Small intestine (tissue), 7 donors: ENCODE measurements around the gene SPA17. TPM values are rescaled to one million over a fixed set of nuclear protein-coding genes. Genes with fewer than 3 reads are reported as not detected.
A peak's percentile ranks its signal among the peaks of the same experiment; 100 is the strongest.

ENCODE experiments used
- DNase-seq, 2 donors: peaks; one replicate each; pipeline versions ENCODE4 v3.0.0 to v3.0.0-alpha.2; 2013
- FAIRE-seq: peaks from 2 replicates; lab custom pipeline; 2012; peaks lifted over from hg19 to GRCh38; lab: Jason Lieb, UNC
- H3K27ac ChIP-seq, 3 donors: one replicate each; pipeline ENCODE4 v1.5.1; 2013; ENCODE audit warnings: low read length in 2 of 3, mild to moderate bottlenecking in 2 of 3, control low read depth in 1 of 3, inconsistent platforms in 1 of 3, low read depth in 1 of 3, moderate library complexity in 1 of 3
- H3K27me3 ChIP-seq, 3 donors: one replicate each; pipeline ENCODE4 v1.6.1; 2013; ENCODE audit warnings: low read length in 3 of 3, inconsistent platforms in 1 of 3; ENCODE audit not compliant: control insufficient read depth in 3 of 3, insufficient read depth in 3 of 3
- H3K36me3 ChIP-seq, 3 donors: one replicate each; pipeline ENCODE4 v1.6.1; 2013; ENCODE audit warnings: low read length in 3 of 3, inconsistent platforms in 1 of 3, low read depth in 1 of 3, mild to moderate bottlenecking in 1 of 3, moderate library complexity in 1 of 3; ENCODE audit not compliant: control insufficient read depth in 3 of 3, insufficient read depth in 2 of 3
- H3K4me1 ChIP-seq, 3 donors: one replicate each; pipeline ENCODE4 v1.6.1; 2013; ENCODE audit warnings: low read length in 2 of 3, inconsistent platforms in 1 of 3, low read depth in 1 of 3, mild to moderate bottlenecking in 1 of 3, moderate library complexity in 1 of 3; ENCODE audit not compliant: control insufficient read depth in 3 of 3, insufficient read depth in 2 of 3
- H3K4me3 ChIP-seq, 3 donors: one replicate each; pipeline ENCODE4 v1.5.1; 2013; ENCODE audit warnings: low read length in 3 of 3, control low read depth in 1 of 3, inconsistent platforms in 1 of 3, low read depth in 1 of 3, mild to moderate bottlenecking in 1 of 3, moderate library complexity in 1 of 3
- H3K9me3 ChIP-seq, 2 donors: one replicate each; pipeline ENCODE4 v1.6.1; 2013; ENCODE audit warnings: low read depth in 1 of 2, low read length in 1 of 2; ENCODE audit not compliant: control insufficient read depth in 2 of 2, insufficient read depth in 1 of 2
- whole genome bisulfite sequencing, 3 donors: extraction: QIAGEN DNeasy Blood & Tissue Kit; methylation state at CpG; one replicate each; pipeline ENCODE4 v1.1.7; 2013; 5-methylcytosine and 5-hydroxymethylcytosine counted together
- polyA plus RNA-seq, 4 donors: library from polyadenylated mRNA; stranded (reverse) in 3 of 4; unstranded in 1 of 4; fragments of 200-250 nt in 3 of 4; fragments of 120-200 nt in 1 of 4; gene quantifications; one replicate each; pipeline versions ENCODE4 v1.2.1 to v1.2.3, GENCODE V29; 2013
- donor health status: healthy with polysubstance abuse.
- donor health status: control.
- donor health status: control.
- donor health status: Bipolar disorder and iron deficiency.
- donor health status: healthy.

SPA17 gene
- polyA plus RNA-seq, 4 donors, result 3.2 to 9.8 (median 7.0) TPM

- no peak for FAIRE-seq
Observed at GRCh38 chr11:124669193-124669592, 4.5 kb upstream of the SPA17 start.

GRCh38 chr11:124670732-124671131 is 3.0 kb upstream of the SPA17 start:
- H3K4me3 ChIP-seq, result no peak overlapping the region
- H3K36me3 ChIP-seq, result peaks cover 0 to 7% (median 0%) of the 10 kb centered on the region in 3 donors
- FAIRE-seq, result no peak
- H3K27me3 ChIP-seq, result no peaks in the 10 kb centered on the region
- 60 to 86% (median 72%) methylated on average over 3 of the region's 3 CpGs for WGBS, 3 donors
- no peak overlapping the region for H3K27ac ChIP-seq
- DNase-seq, result no peak
- peaks cover 0 to 10% (median 9%) of the 10 kb centered on the region in 3 donors for H3K4me1 ChIP-seq
- no peaks in the 10 kb centered on the region for H3K9me3 ChIP-seq

More at GRCh38 chr11:124669193-124669592, 4.5 kb upstream of the SPA17 start:
- H3K27ac ChIP-seq, result no peak overlapping the region
- peaks cover 0 to 6% (median 5%) of the 10 kb centered on the region in 3 donors for H3K4me1 ChIP-seq
- H3K27me3 ChIP-seq, result no peaks in the 10 kb centered on the region
- DNase-seq, result peak; percentile 54 to 66
- H3K36me3 ChIP-seq, result peaks cover 0 to 11% (median 3%) of the 10 kb centered on the region in 3 donors
- H3K4me3 ChIP-seq, result no peak overlapping the region
- no peaks in the 10 kb centered on the region for H3K9me3 ChIP-seq
- 22 to 28% (median 26%) methylated on average over 8 of the region's 8 CpGs for WGBS, 3 donors

- FAIRE-seq (no peak), DNase-seq (peak; percentile 65 to 82)
- peaks cover 0 to 10% (median 9%) of the 10 kb centered on the region in 3 donors for H3K4me1 ChIP-seq
- H3K27me3 ChIP-seq, result no peaks in the 10 kb centered on the region
- H3K4me3 ChIP-seq, result peak overlapping the region; percentile 86 to 92 (median 87)
- H3K27ac ChIP-seq, result peak overlapping the region; percentile 91 to 95 (median 94)
- WGBS, 3 donors, result 16 to 40% (median 27%) methylated on average over 7 of the region's 7 CpGs
- peaks cover 0 to 3% (median 0%) of the 10 kb centered on the region in 3 donors for H3K36me3 ChIP-seq
- H3K9me3 ChIP-seq, result no peaks in the 10 kb centered on the region
Observed at GRCh38 chr11:124672536-124673215, 1.0 kb upstream of the SPA17 start.

- no peaks in the 10 kb centered on the region for H3K27me3 ChIP-seq
- no peaks in the 10 kb centered on the region for H3K9me3 ChIP-seq
- no peaks in the 10 kb centered on the region for H3K36me3 ChIP-seq
- peak overlapping the region; percentile 86 to 92 (median 87) for H3K4me3 ChIP-seq
- peaks cover 0 to 10% (median 9%) of the 10 kb centered on the region in 3 donors for H3K4me1 ChIP-seq
- H3K27ac ChIP-seq, result peak overlapping the region in 2 of 3 donors; percentile 74 to 89
- no peak for DNase-seq
- 29 to 37% (median 37%) methylated on average over 18 of the region's 18 CpGs for WGBS, 3 donors
- FAIRE-seq, result no peak
Observed at GRCh38 chr11:124674168-124674517, 439 bp downstream of the SPA17 start.

- Histone ChIP-seq H3K36me3 (no peaks in the 10 kb centered on the region), H3K4me3 (peak overlapping the region; percentile 86 to 92 (median 87)), H3K27me3 (no peaks in the 10 kb centered on the region), H3K27ac (no peak overlapping the region), H3K4me1 (peaks cover 0 to 10% (median 9%) of the 10 kb centered on the region in 3 donors), H3K9me3 (no peaks in the 10 kb centered on the region)
- WGBS, 3 donors, result 90 to 95% (median 91%) methylated on average over 5 of the region's 5 CpGs
- FAIRE-seq, result no peak
- DNase-seq, result no peak
Observed at GRCh38 chr11:124674571-124674970, 867 bp downstream of the SPA17 start.

- FAIRE-seq, result no peak
- no peak for DNase-seq
- Histone ChIP-seq H3K27ac (peak overlapping the region in 1 of 3 donors; percentile 38), H3K4me3 (no peak overlapping the region), H3K27me3 (no peaks in the 10 kb centered on the region), H3K9me3 (no peaks in the 10 kb centered on the region), H3K4me1 (peaks cover 0 to 10% (median 9%) of the 10 kb centered on the region in 3 donors), H3K36me3 (no peaks in the 10 kb centered on the region)
- WGBS, 3 donors, result 13 to 32% (median 24%) methylated on average over 2 of the region's 2 CpGs
Observed at GRCh38 chr11:124676386-124676785, 2.7 kb downstream of the SPA17 start.

- DNase-seq (no peak), FAIRE-seq (no peak)
- Histone ChIP-seq H3K27ac (no peak overlapping the region), H3K9me3 (peaks cover 0 to 6% of the 10 kb centered on the region in 2 donors), H3K4me1 (peaks cover 0 to 6% (median 5%) of the 10 kb centered on the region in 3 donors), H3K27me3 (no peaks in the 10 kb centered on the region), H3K36me3 (no peaks in the 10 kb centered on the region), H3K4me3 (no peak overlapping the region)
- 79 to 90% (median 80%) methylated on average over 5 of the region's 5 CpGs for WGBS, 3 donors
Observed at GRCh38 chr11:124678416-124678815, 4.7 kb downstream of the SPA17 start.

GRCh38 chr11:124681421-124681820 is 7.7 kb downstream of the SPA17 start:
- Histone ChIP-seq H3K9me3 (peaks cover 2 to 23% of the 10 kb centered on the region in 2 donors), H3K4me1 (no peaks in the 10 kb centered on the region), H3K27me3 (no peaks in the 10 kb centered on the region), H3K27ac (no peak overlapping the region), H3K36me3 (no peaks in the 10 kb centered on the region), H3K4me3 (no peak overlapping the region)
- DNase-seq (no peak), FAIRE-seq (no peak)
- WGBS, 3 donors, result 86 to 96% (median 93%) methylated on average over 2 of the region's 2 CpGs
